ENCODE results near the gene USP36.

The USP36 gene

GRCh38 chr17:78804777-78805176, 35.8 kb downstream of the USP36 start:
- in situ Hi-C loops (cut with MboI; ENCODE audit: low sequenced_read_pairs), result no loop called here
- no peak overlapping the region for H3K4me3 ChIP-seq
- H3K36me3 ChIP-seq (replicated peaks), result peaks cover 61% of the 10 kb centered on the region

GRCh38 chr17:78803186-78803845, 37.3 kb downstream of the USP36 start:
- H3K36me3 ChIP-seq (replicated peaks), result peaks cover 61% of the 10 kb centered on the region
- no peaks in the 10 kb centered on the region for H3K9me3 ChIP-seq
- H3K4me3 ChIP-seq, result no peak overlapping the region
- in situ Hi-C loops (cut with MboI; ENCODE audit: low sequenced_read_pairs), result no loop called here
- no peaks in the 10 kb centered on the region for H3K4me1 ChIP-seq
- H3K27me3 ChIP-seq (ENCODE audit: low read depth), result no peaks in the 10 kb centered on the region
- no peak for DNase-seq (ENCODE audit: low spot score in 2 of 2)

More at GRCh38 chr17:78804777-78805176, 35.8 kb downstream of the USP36 start:
- no peaks in the 10 kb centered on the region for H3K27me3 ChIP-seq (ENCODE audit: low read depth)
- no peaks in the 10 kb centered on the region for H3K9me3 ChIP-seq
- H3K4me1 ChIP-seq, result peaks cover 4% of the 10 kb centered on the region
- DNase-seq (ENCODE audit: low spot score in 2 of 2), result no peak

GRCh38 chr17:78802459-78802858, 38.2 kb downstream of the USP36 start:
- in situ Hi-C loops (cut with MboI; ENCODE audit: low sequenced_read_pairs), result no loop called here
- no peak for DNase-seq (ENCODE audit: low spot score in 2 of 2)
- no peak overlapping the region for H3K4me3 ChIP-seq
- no peaks in the 10 kb centered on the region for H3K4me1 ChIP-seq
- H3K27me3 ChIP-seq (ENCODE audit: low read depth), result no peaks in the 10 kb centered on the region
- H3K36me3 ChIP-seq (replicated peaks), result peaks cover 61% of the 10 kb centered on the region
- H3K9me3 ChIP-seq, result no peaks in the 10 kb centered on the region

- in situ Hi-C loops (cut with MboI; ENCODE audit: low sequenced_read_pairs), result no loop called here
- no peaks in the 10 kb centered on the region for H3K4me1 ChIP-seq
These were observed 38.6 kb downstream of the USP36 start for GRCh38 chr17:78802008-78802407.

GRCh38 chr17:78800132-78800931, 40.3 kb downstream of the USP36 start:
- H3K36me3 ChIP-seq (replicated peaks), result peaks cover 61% of the 10 kb centered on the region
- H3K4me1 ChIP-seq, result no peaks in the 10 kb centered on the region
- no peak overlapping the region for H3K4me3 ChIP-seq
- in situ Hi-C loops (cut with MboI; ENCODE audit: low sequenced_read_pairs), result no loop called here
- no peaks in the 10 kb centered on the region for H3K9me3 ChIP-seq
- no peaks in the 10 kb centered on the region for H3K27me3 ChIP-seq (ENCODE audit: low read depth)
- no peak for DNase-seq (ENCODE audit: low spot score in 2 of 2)

More at GRCh38 chr17:78802008-78802407, 38.6 kb downstream of the USP36 start:
- Histone ChIP-seq H3K4me3 (no peak overlapping the region), H3K27me3 (ENCODE audit: low read depth) (no peaks in the 10 kb centered on the region), H3K9me3 (no peaks in the 10 kb centered on the region), H3K36me3 (replicated peaks) (peaks cover 61% of the 10 kb centered on the region)
- DNase-seq (ENCODE audit: low spot score in 2 of 2), result no peak

GRCh38 chr17:78798695-78799559, 41.7 kb downstream of the USP36 start:
- H3K36me3 ChIP-seq (replicated peaks), result peaks cover 65% of the 10 kb centered on the region
- no peaks in the 10 kb centered on the region for H3K9me3 ChIP-seq
- H3K4me3 ChIP-seq, result no peak overlapping the region
- no peak for DNase-seq (ENCODE audit: low spot score in 2 of 2)
- H3K27me3 ChIP-seq (ENCODE audit: low read depth), result no peaks in the 10 kb centered on the region
- in situ Hi-C loops (cut with MboI; ENCODE audit: low sequenced_read_pairs), result no loop called here
- H3K4me1 ChIP-seq, result no peaks in the 10 kb centered on the region

- no peaks in the 10 kb centered on the region for H3K27me3 ChIP-seq (ENCODE audit: low read depth)
- no peaks in the 10 kb centered on the region for H3K9me3 ChIP-seq
- in situ Hi-C loops (cut with MboI; ENCODE audit: low sequenced_read_pairs), result no loop called here
- H3K36me3 ChIP-seq (replicated peaks), result peaks cover 58% of the 10 kb centered on the region
- no peaks in the 10 kb centered on the region for H3K4me1 ChIP-seq
- DNase-seq (ENCODE audit: low spot score in 2 of 2), result no peak
- no peak overlapping the region for H3K4me3 ChIP-seq
These were observed 42.7 kb downstream of the USP36 start for GRCh38 chr17:78797691-78798585.

GRCh38 chr17:78797213-78797612, 43.4 kb downstream of the USP36 start:
- peaks cover 53% of the 10 kb centered on the region for H3K36me3 ChIP-seq (replicated peaks)
- no peaks in the 10 kb centered on the region for H3K4me1 ChIP-seq
- in situ Hi-C loops (cut with MboI; ENCODE audit: low sequenced_read_pairs), result no loop called here
- H3K4me3 ChIP-seq, result no peak overlapping the region
- H3K27me3 ChIP-seq (ENCODE audit: low read depth), result no peaks in the 10 kb centered on the region
- no peak for DNase-seq (ENCODE audit: low spot score in 2 of 2)
- no peaks in the 10 kb centered on the region for H3K9me3 ChIP-seq

- Histone ChIP-seq H3K4me3 (no peak overlapping the region), H3K9me3 (no peaks in the 10 kb centered on the region), H3K36me3 (replicated peaks) (peaks cover 53% of the 10 kb centered on the region), H3K27me3 (ENCODE audit: low read depth) (no peaks in the 10 kb centered on the region), H3K4me1 (no peaks in the 10 kb centered on the region)
- DNase-seq (ENCODE audit: low spot score in 2 of 2), result no peak
- in situ Hi-C loops (cut with MboI; ENCODE audit: low sequenced_read_pairs), result no loop called here
These were observed 44.1 kb downstream of the USP36 start for GRCh38 chr17:78796517-78796900.

- Histone ChIP-seq H3K4me3 (no peak overlapping the region), H3K9me3 (no peaks in the 10 kb centered on the region), H3K36me3 (replicated peaks) (peaks cover 53% of the 10 kb centered on the region), H3K27me3 (ENCODE audit: low read depth) (no peaks in the 10 kb centered on the region), H3K4me1 (no peaks in the 10 kb centered on the region)
- in situ Hi-C loops (cut with MboI; ENCODE audit: low sequenced_read_pairs), result no loop called here
- DNase-seq (ENCODE audit: low spot score in 2 of 2), result no peak
These were observed 44.6 kb downstream of the USP36 start for GRCh38 chr17:78795861-78796516.

GRCh38 chr17:78794864-78795640, 45.6 kb downstream of the USP36 start:
- peaks cover 53% of the 10 kb centered on the region for H3K36me3 ChIP-seq (replicated peaks)
- H3K9me3 ChIP-seq, result no peaks in the 10 kb centered on the region
- no peak overlapping the region for H3K4me3 ChIP-seq
- no peaks in the 10 kb centered on the region for H3K4me1 ChIP-seq
- in situ Hi-C loops (cut with MboI; ENCODE audit: low sequenced_read_pairs), result no loop called here
- no peak for DNase-seq (ENCODE audit: low spot score in 2 of 2)
- H3K27me3 ChIP-seq (ENCODE audit: low read depth), result no peaks in the 10 kb centered on the region

GRCh38 chr17:78794399-78794798, 46.2 kb downstream of the USP36 start:
- no peaks in the 10 kb centered on the region for H3K4me1 ChIP-seq
- in situ Hi-C loops (cut with MboI; ENCODE audit: low sequenced_read_pairs), result no loop called here

More at GRCh38 chr17:78794399-78794798, 46.2 kb downstream of the USP36 start:
- Histone ChIP-seq H3K4me3 (no peak overlapping the region), H3K9me3 (no peaks in the 10 kb centered on the region), H3K27me3 (ENCODE audit: low read depth) (no peaks in the 10 kb centered on the region), H3K36me3 (replicated peaks) (peaks cover 51% of the 10 kb centered on the region)
- no peak for DNase-seq (ENCODE audit: low spot score in 2 of 2)

All from HAP-1 (cell line).